Endothelial cell of umbilical vein (primary cell): ENCODE data around the gene C1orf198. TPM values are rescaled to one million over a fixed set of nuclear protein-coding genes. Genes with fewer than 3 reads are reported as not detected.

ENCODE experiments used
- BruUV-seq: library from RNA; stranded (reverse); fragments of 400-500 nt; replicated peaks from 2 replicates; lab custom pipeline; 2021; lab: Mats Ljungman, UMichigan
- CTCF ChIA-PET: fragments of 300-600, 350-600 bp; sonication (Branson Sonifier 250); formaldehyde crosslinking; loops from one replicate; lab custom pipeline; 2021; ENCODE audit warnings: antibody characterized with exemption, inconsistent platforms; lab: Charles Lee
- POLR2A ChIA-PET: fragments of 300-600, 350-600 bp; sonication (Branson Sonifier 250); formaldehyde crosslinking; loops from one replicate; lab custom pipeline; 2021; ENCODE audit warnings: antibody characterized with exemption, inconsistent platforms; lab: Charles Lee
- DNase-seq: peaks from one replicate; pipeline ENCODE4 v3.0.0-alpha.2; 2011; ENCODE audit warnings: low read depth, low spot score
- FAIRE-seq: peaks from 2 replicates; lab custom pipeline; 2011; peaks lifted over from hg19 to GRCh38; lab: Jason Lieb, UNC
- H2AFZ ChIP-seq: 2 replicates; pipeline ENCODE4 v1.6.0; 2012; ENCODE audit warnings: low read depth, low read length, control low read depth, inconsistent platforms
- H3K27ac ChIP-seq: 2 replicates; pipeline ENCODE4 v1.5.1; 2011; ENCODE audit warnings: low read depth, mild to moderate bottlenecking, control low read depth, low read length, moderate library complexity; ENCODE audit not compliant: insufficient read depth
- H3K27me3 ChIP-seq, 2 experiments: 2 replicates each; pipeline versions ENCODE4 v1.6.0 to v1.6.1; 2011; ENCODE audit warnings: low read length in 2 of 2, mixed read lengths in 1 of 2; ENCODE audit not compliant: control insufficient read depth in 2 of 2, insufficient read depth in 2 of 2
- H3K36me3 ChIP-seq, 2 experiments: 2 replicates in 1 of 2; 3 replicates in 1 of 2; pipeline ENCODE4 v1.5.1; 2011; ENCODE audit warnings: low read length in 2 of 2, mild to moderate bottlenecking in 1 of 2, moderate library complexity in 1 of 2; ENCODE audit not compliant: control insufficient read depth in 2 of 2, insufficient read depth in 2 of 2; ENCODE audit errors: extremely low read depth in 1 of 2
- H3K4me1 ChIP-seq: 3 replicates; pipeline ENCODE4 v1.5.1; 2011; ENCODE audit warnings: mild to moderate bottlenecking, low read length; ENCODE audit not compliant: control insufficient read depth, insufficient read depth; ENCODE audit errors: extremely low read depth
- H3K4me2 ChIP-seq: 2 replicates; pipeline ENCODE4 v1.6.1; 2011; ENCODE audit warnings: low read length, control low read depth, mixed read lengths; ENCODE audit not compliant: insufficient read depth
- H3K4me3 ChIP-seq, 3 experiments: fragments of 200-600 bp in 1 of 3; sonication (generic), shearing (Covaris generic) in 1 of 3; replicated peaks in 1 of 3; 2 replicates each; pipeline ENCODE4 v1.5.1; 2011 to 2016; ENCODE audit warnings: control low read depth in 3 of 3, low read length in 3 of 3, mild to moderate bottlenecking in 2 of 3, inconsistent platforms in 1 of 3, low read depth in 1 of 3, moderate library complexity in 1 of 3; ENCODE audit not compliant: insufficient read depth in 1 of 3
- H3K79me2 ChIP-seq: 2 replicates; pipeline ENCODE4 v1.6.0; 2012; ENCODE audit warnings: low read length, inconsistent platforms; ENCODE audit not compliant: control insufficient read depth, insufficient read depth
- H3K9ac ChIP-seq: replicated peaks from 2 replicates; pipeline ENCODE3; 2011; ENCODE audit warnings: low read length, control low read depth; ENCODE audit not compliant: insufficient read depth; ENCODE audit errors: extremely low read depth
- H3K9me1 ChIP-seq: replicated peaks from 3 replicates; pipeline ENCODE4 v1.6.0; 2011; ENCODE audit warnings: mild to moderate bottlenecking, low read length; ENCODE audit not compliant: control insufficient read depth, insufficient read depth; ENCODE audit errors: extremely low read depth
- H3K9me3 ChIP-seq: replicated peaks from 2 replicates; pipeline ENCODE4 v1.5.1; 2012; ENCODE audit warnings: low read length, inconsistent platforms; ENCODE audit not compliant: control insufficient read depth, insufficient read depth
- H4K20me1 ChIP-seq: replicated peaks from 2 replicates; pipeline ENCODE3; 2011; ENCODE audit warnings: mild to moderate bottlenecking, low read length; ENCODE audit not compliant: control insufficient read depth, insufficient read depth; ENCODE audit errors: extremely low read depth
- EZH2 ChIP-seq: IDR thresholded peaks from 2 replicates; pipeline ENCODE4 v1.6.1; 2012; ENCODE audit warnings: borderline replicate concordance, low read depth, mild to moderate bottlenecking, moderate library complexity, low read length, inconsistent platforms; ENCODE audit not compliant: severe bottlenecking
- FOS ChIP-seq: IDR thresholded peaks from 2 replicates; pipeline ENCODE4 v1.6.1; 2011; ENCODE audit warnings: mild to moderate bottlenecking, low read length, moderate library complexity, borderline replicate concordance; ENCODE audit not compliant: insufficient read depth
- GATA2 ChIP-seq: IDR thresholded peaks from 2 replicates; pipeline ENCODE4 v1.7.0; 2011; ENCODE audit warnings: low read depth, mild to moderate bottlenecking, moderate library complexity, mixed read lengths, low read length; ENCODE audit not compliant: insufficient read length, insufficient read depth
- JUN ChIP-seq: IDR thresholded peaks from 2 replicates; pipeline ENCODE4 v1.6.1; 2011; ENCODE audit warnings: borderline replicate concordance, low read depth; ENCODE audit not compliant: insufficient read length, insufficient read depth
- MYC ChIP-seq: IDR thresholded peaks from one replicate; pipeline ENCODE4 v1.6.1; 2011; ENCODE audit warnings: mild to moderate bottlenecking, low read depth, low read length
- POLR2A ChIP-seq: IDR thresholded peaks from 2 replicates; pipeline ENCODE4 v1.6.1; 2012; ENCODE audit warnings: low read depth, mild to moderate bottlenecking, control low read depth, low read length
- POLR2AphosphoS5 ChIP-seq: IDR thresholded peaks from 2 replicates; pipeline ENCODE4 v1.6.1; 2012; ENCODE audit warnings: low read depth, mild to moderate bottlenecking, control low read depth, low read length, moderate library complexity; ENCODE audit not compliant: insufficient read depth
- dilution Hi-C: fragments of 300-500 bp; cut with MboI; formaldehyde crosslinking; loops from one replicate; pipeline ENCODE4 v1.15.0; 2019; ENCODE audit warnings: low sequenced_read_pairs; ENCODE audit not compliant: extremely low pct_ligation_motif_present
- intact Hi-C: fragments of 100-400 bp; cut with micrococcal nuclease; formaldehyde crosslinking; loops from one replicate; pipeline ENCODE4 v1.10.0; 2022
- polyA plus RNA-seq, 4 experiments: library from polyadenylated mRNA; depleted of rRNA in 3 of 4; stranded (reverse) in 3 of 4; unstranded in 1 of 4; fragments of >200 nt; gene quantifications; 2 replicates each; pipeline versions ENCODE4 v1.2.1 to v1.2.3, GENCODE V29; 2011 to 2012; ENCODE audit warnings: missing spikeins in 1 of 4
- total RNA-seq: library from RNA; stranded (reverse); gene quantifications from 2 replicates; pipeline ENCODE4 v1.2.3, GENCODE V29; 2021
- TF ChIP-seq, protein P1 (sequence below): IDR thresholded peaks from 2 replicates; pipeline ENCODE4 v1.6.1; 2011; ENCODE audit not compliant: insufficient read depth, insufficient read length
- TF ChIP-seq, protein P2 (sequence below), 2 donors: IDR thresholded peaks; 1 replicate in 1 of 2; 2 replicates in 1 of 2; pipeline ENCODE4 v1.5.1; 2011; ENCODE audit warnings: low read length in 2 of 2, mild to moderate bottlenecking in 2 of 2, moderate library complexity in 2 of 2, control low read depth in 1 of 2, inconsistent platforms in 1 of 2, low read depth in 1 of 2; ENCODE audit not compliant: insufficient read depth in 1 of 2; ENCODE audit errors: extremely low read depth in 1 of 2

Gene C1orf198
- total and polyA plus RNA-seq, 2 donors (not counting 3 experiments of a cell fraction or from before 2014, with no cell fraction given): 21.2 to 29.2 TPM

DNA sequence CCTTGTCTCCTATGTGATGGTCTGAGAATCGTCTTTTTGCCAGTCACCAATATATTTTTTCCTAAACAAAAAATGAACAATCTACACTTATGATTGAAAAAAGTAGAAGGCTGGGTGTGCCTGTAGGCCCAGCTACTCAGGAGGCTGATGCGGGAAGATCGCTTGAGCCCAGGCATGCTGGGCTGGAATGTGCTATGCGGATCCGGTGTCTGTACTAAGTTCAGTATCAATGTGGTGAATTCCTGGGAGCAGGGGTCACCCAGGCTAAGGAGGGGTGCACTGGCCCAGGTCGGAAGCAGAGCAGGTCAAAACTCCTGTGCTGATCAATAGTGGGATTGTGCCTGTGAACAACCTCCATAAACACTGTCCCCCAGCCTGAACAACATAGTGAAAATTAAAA, 25.7 kb upstream of the C1orf198 start:
- POLR2A ChIA-PET: no interaction called here

More for the DNA sequence above, 25.7 kb upstream of the C1orf198 start:
- FAIRE-seq (no peak), DNase-seq (no peak)
- no peak for TF ChIP-seq POLR2A
- no peak for TF ChIP-seq EZH2
- no peak for TF ChIP-seq POLR2AphosphoS5
- no peak for TF ChIP-seq JUN
- TF ChIP-seq GATA2: no peak
- TF ChIP-seq, protein P1, sequence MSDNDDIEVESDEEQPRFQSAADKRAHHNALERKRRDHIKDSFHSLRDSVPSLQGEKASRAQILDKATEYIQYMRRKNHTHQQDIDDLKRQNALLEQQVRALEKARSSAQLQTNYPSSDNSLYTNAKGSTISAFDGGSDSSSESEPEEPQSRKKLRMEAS: no peak
- TF ChIP-seq, protein P2, sequence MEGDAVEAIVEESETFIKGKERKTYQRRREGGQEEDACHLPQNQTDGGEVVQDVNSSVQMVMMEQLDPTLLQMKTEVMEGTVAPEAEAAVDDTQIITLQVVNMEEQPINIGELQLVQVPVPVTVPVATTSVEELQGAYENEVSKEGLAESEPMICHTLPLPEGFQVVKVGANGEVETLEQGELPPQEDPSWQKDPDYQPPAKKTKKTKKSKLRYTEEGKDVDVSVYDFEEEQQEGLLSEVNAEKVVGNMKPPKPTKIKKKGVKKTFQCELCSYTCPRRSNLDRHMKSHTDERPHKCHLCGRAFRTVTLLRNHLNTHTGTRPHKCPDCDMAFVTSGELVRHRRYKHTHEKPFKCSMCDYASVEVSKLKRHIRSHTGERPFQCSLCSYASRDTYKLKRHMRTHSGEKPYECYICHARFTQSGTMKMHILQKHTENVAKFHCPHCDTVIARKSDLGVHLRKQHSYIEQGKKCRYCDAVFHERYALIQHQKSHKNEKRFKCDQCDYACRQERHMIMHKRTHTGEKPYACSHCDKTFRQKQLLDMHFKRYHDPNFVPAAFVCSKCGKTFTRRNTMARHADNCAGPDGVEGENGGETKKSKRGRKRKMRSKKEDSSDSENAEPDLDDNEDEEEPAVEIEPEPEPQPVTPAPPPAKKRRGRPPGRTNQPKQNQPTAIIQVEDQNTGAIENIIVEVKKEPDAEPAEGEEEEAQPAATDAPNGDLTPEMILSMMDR (IDR thresholded peaks at IDR 0.05; ENCODE audit: extremely low read depth in 1 of 2, insufficient read depth in 1 of 2, low read depth in 1 of 2, low read length in 2 of 2): no peak
- no peak for TF ChIP-seq MYC
- no peak for TF ChIP-seq FOS
- Histone ChIP-seq H4K20me1 (no peaks in the 10 kb centered on the region), H3K36me3 (no peaks in the 10 kb centered on the region), H3K4me2 (no peak overlapping the region), H3K4me1 (no peaks in the 10 kb centered on the region), H3K27me3 (peaks cover 4% of the 10 kb centered on the region in 2 experiments), H3K9me1 (no peaks in the 10 kb centered on the region), H3K79me2 (no peaks in the 10 kb centered on the region), H3K9ac (no peak overlapping the region), H3K27ac (no peak overlapping the region), H3K4me3 (no peak overlapping the region), H3K9me3 (no peaks in the 10 kb centered on the region), H2AFZ (no peak overlapping the region)
- intact Hi-C loops (no loop called here), dilution Hi-C loops (no loop called here)
- CTCF ChIA-PET: interaction anchor here (1.4 kb wide), 1 partner anchor 10 kb away, joined by 3 read pairs; no protein-coding TSS in a partner anchor
- BruUV-seq: no TSS peak
